Uterus (tissue), 4 donors: ENCODE data around the gene CA4. TPM values are rescaled to one million over a fixed set of nuclear protein-coding genes. Genes with fewer than 3 reads are reported as not detected.
A peak's percentile ranks its signal among the peaks of the same experiment; 100 is the strongest.

ENCODE experiments used
- DNase-seq, 2 donors: peaks; one replicate each; pipeline ENCODE4 v3.0.0-alpha.2; 2019 to 2020
- H3K27ac ChIP-seq, 2 donors: fragments of 200-600 bp; sonication (generic); 1 replicate in 1 of 2; 2 replicates in 1 of 2; pipeline ENCODE4 v1.5.1; 2016 to 2018
- H3K27me3 ChIP-seq, 2 donors: fragments of 200-600 bp; sonication (generic); one replicate each; pipeline ENCODE4 v1.5.1; 2018 to 2019; ENCODE audit warnings: control low read depth in 1 of 2
- H3K36me3 ChIP-seq, 2 donors: fragments of 200-600 bp; sonication (generic); one replicate each; pipeline ENCODE4 v1.5.1; 2019; ENCODE audit warnings: control low read depth in 1 of 2
- H3K4me1 ChIP-seq, 2 donors: fragments of 200-600 bp; sonication (generic); one replicate each; pipeline ENCODE4 v1.5.1; 2018 to 2019; ENCODE audit warnings: control low read depth in 1 of 2
- H3K4me3 ChIP-seq, 2 donors: fragments of 200-600 bp; sonication (generic); 1 replicate in 1 of 2; 2 replicates in 1 of 2; pipeline ENCODE4 v1.5.1; 2018 to 2019; ENCODE audit warnings: mild to moderate bottlenecking in 1 of 2
- H3K9me3 ChIP-seq, 2 donors: fragments of 200-600 bp; sonication (generic); one replicate each; pipeline ENCODE4 v1.5.1; 2019; ENCODE audit warnings: control low read depth in 1 of 2
- POLR2A ChIP-seq, 2 donors: fragments of 450-650 bp; IDR thresholded peaks; one replicate each; pipeline ENCODE4 v1.6.1; 2016; ENCODE audit warnings: antibody characterized with exemption in 2 of 2, mild to moderate bottlenecking in 1 of 2, moderate library complexity in 1 of 2
- intact Hi-C: fragments of 100-400 bp; cut with DNase I; formaldehyde crosslinking; loops from one replicate; pipeline ENCODE4 v1.15.1; 2023; ENCODE audit warnings: low total_unique reads
- total RNA-seq, 4 donors: library from RNA; depleted of rRNA in 3 of 4; stranded (reverse); fragments of >200 nt in 3 of 4; gene quantifications; one replicate each; pipeline versions ENCODE4 v1.1.0 to v1.2.4, GENCODE V29; 2014 to 2023
- TF ChIP-seq, protein P1 (sequence below), 4 experiments: fragments of 200-600 bp in 2 of 4; fragments of 450-650 bp in 2 of 4; sonication (generic) in 2 of 4; IDR thresholded peaks; one replicate each; pipeline ENCODE4 v1.5.1; 2016 to 2019; ENCODE audit warnings: antibody characterized with exemption in 4 of 4, mild to moderate bottlenecking in 2 of 4, moderate library complexity in 1 of 4
- donor health status: DM: yes; HTN: yes; CAD: no.

The CA4 gene
- total RNA-seq, 4 donors from 2014 or later: 2.6 to 22.5 (median 11.0) TPM

DNA sequence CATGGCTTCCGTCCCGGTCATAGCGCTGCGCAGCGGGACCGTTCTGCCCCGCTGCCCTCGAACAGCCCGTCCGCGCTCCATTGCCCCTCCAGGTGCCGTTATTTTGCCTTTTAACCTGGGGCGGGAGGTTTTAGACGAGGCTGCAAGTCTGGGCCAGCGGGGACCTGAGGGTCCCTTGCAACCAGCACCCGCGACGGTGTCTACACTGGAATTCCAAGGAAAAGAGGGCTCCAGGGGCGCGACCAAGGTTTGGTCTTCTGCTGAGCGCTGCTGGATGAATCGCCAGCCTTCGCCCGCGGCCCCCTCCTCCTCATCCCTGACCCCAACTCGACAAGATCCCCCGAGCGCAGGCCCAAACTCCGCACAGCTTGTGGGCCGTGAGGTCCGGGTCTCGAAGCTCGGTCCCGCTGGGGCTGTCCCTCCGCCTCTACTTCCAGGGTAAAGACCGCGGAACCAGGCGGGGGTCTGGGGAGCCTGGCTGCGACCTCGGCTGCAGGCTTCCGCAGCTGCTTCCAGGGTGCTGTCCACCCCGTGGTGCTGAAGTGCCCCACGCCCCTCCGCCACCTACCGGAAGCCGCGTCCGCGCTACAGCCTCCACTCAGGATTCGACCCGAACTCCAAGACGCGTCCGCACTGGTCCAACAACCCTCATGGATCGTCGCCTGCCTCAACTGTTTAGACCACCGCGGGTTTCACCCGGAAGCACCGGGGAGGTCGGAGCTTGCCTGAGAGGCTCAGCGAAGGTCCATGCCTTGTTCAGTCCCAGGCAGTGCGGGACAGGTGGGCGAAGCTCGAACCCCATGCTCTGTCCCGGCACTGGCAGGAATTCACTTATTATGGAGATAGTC, 10.1 kb upstream of the CA4 start:
- Histone ChIP-seq H3K27me3 (peaks cover 20 to 21% of the 10 kb centered on the region in 2 donors), H3K36me3 (no peaks in the 10 kb centered on the region), H3K9me3 (no peaks in the 10 kb centered on the region), H3K4me1 (no peaks in the 10 kb centered on the region), H3K27ac (no peak overlapping the region), H3K4me3 (no peak overlapping the region)
- TF ChIP-seq POLR2A (IDR thresholded peaks at IDR 0.05): no peak
- TF ChIP-seq, protein P1, sequence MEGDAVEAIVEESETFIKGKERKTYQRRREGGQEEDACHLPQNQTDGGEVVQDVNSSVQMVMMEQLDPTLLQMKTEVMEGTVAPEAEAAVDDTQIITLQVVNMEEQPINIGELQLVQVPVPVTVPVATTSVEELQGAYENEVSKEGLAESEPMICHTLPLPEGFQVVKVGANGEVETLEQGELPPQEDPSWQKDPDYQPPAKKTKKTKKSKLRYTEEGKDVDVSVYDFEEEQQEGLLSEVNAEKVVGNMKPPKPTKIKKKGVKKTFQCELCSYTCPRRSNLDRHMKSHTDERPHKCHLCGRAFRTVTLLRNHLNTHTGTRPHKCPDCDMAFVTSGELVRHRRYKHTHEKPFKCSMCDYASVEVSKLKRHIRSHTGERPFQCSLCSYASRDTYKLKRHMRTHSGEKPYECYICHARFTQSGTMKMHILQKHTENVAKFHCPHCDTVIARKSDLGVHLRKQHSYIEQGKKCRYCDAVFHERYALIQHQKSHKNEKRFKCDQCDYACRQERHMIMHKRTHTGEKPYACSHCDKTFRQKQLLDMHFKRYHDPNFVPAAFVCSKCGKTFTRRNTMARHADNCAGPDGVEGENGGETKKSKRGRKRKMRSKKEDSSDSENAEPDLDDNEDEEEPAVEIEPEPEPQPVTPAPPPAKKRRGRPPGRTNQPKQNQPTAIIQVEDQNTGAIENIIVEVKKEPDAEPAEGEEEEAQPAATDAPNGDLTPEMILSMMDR (IDR thresholded peaks at IDR 0.05): peak; percentile 43 to 54 (median 51)
- intact Hi-C loops: no loop called here
- peak; percentile 40 to 63 for DNase-seq

- H3K27ac ChIP-seq: no peak overlapping the region
- TF ChIP-seq, protein P1 (IDR thresholded peaks at IDR 0.05): no peak
- no peak for TF ChIP-seq POLR2A (IDR thresholded peaks at IDR 0.05)
- H3K4me3 ChIP-seq: no peak overlapping the region
- H3K9me3 ChIP-seq: no peaks in the 10 kb centered on the region
- no peaks in the 10 kb centered on the region for H3K36me3 ChIP-seq
- H3K4me1 ChIP-seq: no peaks in the 10 kb centered on the region
- intact Hi-C loops: no loop called here
- H3K27me3 ChIP-seq: peaks cover 20 to 21% of the 10 kb centered on the region in 2 donors
- DNase-seq: no peak
Observed at GRCh38 chr17:60141111-60142018, 8.4 kb upstream of the CA4 start.

- intact Hi-C loops: no loop called here
- Histone ChIP-seq H3K27me3 (peaks cover 20 to 31% of the 10 kb centered on the region in 2 donors), H3K4me3 (no peak overlapping the region), H3K9me3 (no peaks in the 10 kb centered on the region), H3K36me3 (no peaks in the 10 kb centered on the region), H3K4me1 (no peaks in the 10 kb centered on the region), H3K27ac (no peak overlapping the region)
- DNase-seq: peak; percentile 64 to 65
- no peak for TF ChIP-seq POLR2A (IDR thresholded peaks at IDR 0.05)
- TF ChIP-seq, protein P1 (IDR thresholded peaks at IDR 0.05): peak; percentile 42 to 53 (median 47)
Observed at GRCh38 chr17:60142872-60143499, 6.8 kb upstream of the CA4 start.

- Histone ChIP-seq H3K27ac (no peak overlapping the region), H3K4me3 (no peak overlapping the region), H3K27me3 (peaks cover 11 to 40% of the 10 kb centered on the region in 2 donors), H3K9me3 (no peaks in the 10 kb centered on the region), H3K36me3 (no peaks in the 10 kb centered on the region), H3K4me1 (no peaks in the 10 kb centered on the region)
- TF ChIP-seq POLR2A (IDR thresholded peaks at IDR 0.05): no peak
- TF ChIP-seq, protein P1 (IDR thresholded peaks at IDR 0.05): no peak
- intact Hi-C loops: no loop called here
- no peak for DNase-seq
Observed at GRCh38 chr17:60145006-60145935, 4.5 kb upstream of the CA4 start.
